T-helper 2 cell treated with Interferon-gamma antibody and Interleukin-4, amounts not matched to agents 5 μg/mL and 100 μg/mL, for 36 hours (primary cell): ENCODE data around the gene PRDM10.
"Not testable (repeated sequence)": the region's sequence is repeated elsewhere in the genome, so short reads cannot be mapped to it uniquely, and the experiment has no call there.

Experiments used
- DNase-seq: peaks from one replicate; pipeline ENCODE4 v3.0.0; 2021; ENCODE audit warnings: low spot score
- H3K27ac Mint-ChIP-seq: one replicate; pipeline ENCODE4 v1.8.0; 2021; ENCODE audit warnings: mild to moderate bottlenecking, mixed read lengths
- H3K27me3 Mint-ChIP-seq: one replicate; pipeline ENCODE4 v1.8.0; 2021; ENCODE audit warnings: low read depth, mixed read lengths
- H3K36me3 Mint-ChIP-seq: one replicate; pipeline ENCODE4 v1.8.0; 2021; ENCODE audit warnings: low read depth, mixed read lengths
- H3K4me1 Mint-ChIP-seq: one replicate; pipeline ENCODE4 v1.8.0; 2021; ENCODE audit warnings: low read depth, mixed read lengths
- H3K4me3 Mint-ChIP-seq: one replicate; pipeline ENCODE4 v1.8.0; 2022; ENCODE audit warnings: mild to moderate bottlenecking, moderate library complexity, mixed read lengths
- H3K9me3 Mint-ChIP-seq: one replicate; pipeline ENCODE4 v1.8.0; 2021; ENCODE audit warnings: mixed read lengths

Gene PRDM10

DNA sequence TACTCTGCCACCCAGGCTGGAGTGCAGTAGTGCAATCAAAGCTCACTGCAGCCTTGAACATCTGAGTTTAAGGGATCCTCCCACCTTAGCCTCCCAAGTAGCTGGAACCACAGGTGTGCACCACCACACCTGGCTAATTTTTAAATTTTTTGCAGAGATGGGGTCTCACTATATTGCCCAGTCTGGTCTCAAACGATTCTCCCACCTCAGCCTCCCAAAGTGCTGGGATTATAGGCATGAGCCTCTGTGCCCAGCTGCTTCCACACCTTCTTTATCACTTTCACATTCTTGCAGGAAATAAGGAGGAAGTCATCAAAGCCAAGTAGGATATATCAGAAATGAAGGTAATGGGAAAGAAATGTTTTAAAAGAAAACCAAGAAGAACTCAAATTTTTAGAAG, 47.9 kb downstream of the PRDM10 start:
- not testable (repeated sequence) for DNase-seq, H3K9me3 Mint-ChIP-seq, H3K4me1 Mint-ChIP-seq, H3K27me3 Mint-ChIP-seq, H3K27ac Mint-ChIP-seq, H3K4me3 Mint-ChIP-seq
- H3K36me3 Mint-ChIP-seq, result peaks cover 13% of the 10 kb centered on the region

DNA sequence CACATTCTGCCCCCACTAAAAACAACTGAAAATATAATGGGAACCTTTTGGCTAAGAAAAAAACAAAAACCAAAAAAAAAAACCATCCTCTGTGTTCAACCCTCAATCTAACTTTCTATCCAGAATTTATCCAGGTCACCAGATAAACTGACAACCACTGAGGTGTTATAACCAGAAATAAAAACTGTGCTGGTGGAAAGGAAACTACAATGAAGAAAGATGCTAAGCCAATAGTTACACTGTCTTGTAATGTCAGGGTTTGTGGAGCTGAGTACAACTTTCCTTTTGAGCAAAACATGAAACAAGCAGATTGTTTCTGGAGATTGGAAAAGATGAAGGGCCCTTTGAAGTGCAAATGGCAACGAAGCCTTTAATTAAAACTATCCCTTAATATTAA, 50.8 kb downstream of the PRDM10 start:
- no peak overlapping the region for H3K27ac Mint-ChIP-seq

DNA sequence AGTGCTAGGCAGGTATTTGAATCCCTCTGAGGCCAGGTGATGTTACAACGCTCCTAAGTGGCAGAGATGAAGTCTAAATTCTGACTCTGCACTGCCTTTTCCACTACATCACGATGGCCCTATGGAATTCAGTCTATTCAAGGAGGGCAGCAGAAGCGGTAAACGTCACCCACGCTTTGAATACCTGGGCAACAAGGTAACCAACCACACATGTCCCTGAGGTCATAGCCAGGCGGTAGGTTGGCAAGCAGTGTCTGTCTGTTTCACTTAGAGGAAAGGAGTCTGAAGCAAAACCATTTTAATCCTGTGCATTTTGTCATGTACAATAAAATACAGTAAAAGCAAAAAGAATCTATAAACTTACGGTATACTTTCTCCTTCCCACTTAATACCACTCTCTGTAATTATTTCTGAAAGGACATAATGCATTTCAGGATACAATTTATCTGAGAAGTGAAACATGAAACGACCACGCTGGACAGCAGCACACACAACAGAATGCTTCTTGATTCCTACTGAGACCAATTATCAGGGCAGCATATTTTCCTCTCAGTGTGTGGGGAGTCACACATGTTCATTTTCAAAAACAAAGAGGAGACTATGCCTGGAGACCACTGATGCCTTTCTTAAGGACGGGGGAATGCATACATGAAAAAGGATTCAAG, 51.3 kb downstream of the PRDM10 start:
- no peak for DNase-seq

More for the DNA sequence above, 50.8 kb downstream of the PRDM10 start:
- Mint-ChIP-seq H3K4me3 (no peak overlapping the region), H3K9me3 (no peaks in the 10 kb centered on the region), H3K36me3 (peaks cover 2% of the 10 kb centered on the region), H3K4me1 (peaks cover 8% of the 10 kb centered on the region), H3K27me3 (no peaks in the 10 kb centered on the region)
- no peak for DNase-seq

DNA sequence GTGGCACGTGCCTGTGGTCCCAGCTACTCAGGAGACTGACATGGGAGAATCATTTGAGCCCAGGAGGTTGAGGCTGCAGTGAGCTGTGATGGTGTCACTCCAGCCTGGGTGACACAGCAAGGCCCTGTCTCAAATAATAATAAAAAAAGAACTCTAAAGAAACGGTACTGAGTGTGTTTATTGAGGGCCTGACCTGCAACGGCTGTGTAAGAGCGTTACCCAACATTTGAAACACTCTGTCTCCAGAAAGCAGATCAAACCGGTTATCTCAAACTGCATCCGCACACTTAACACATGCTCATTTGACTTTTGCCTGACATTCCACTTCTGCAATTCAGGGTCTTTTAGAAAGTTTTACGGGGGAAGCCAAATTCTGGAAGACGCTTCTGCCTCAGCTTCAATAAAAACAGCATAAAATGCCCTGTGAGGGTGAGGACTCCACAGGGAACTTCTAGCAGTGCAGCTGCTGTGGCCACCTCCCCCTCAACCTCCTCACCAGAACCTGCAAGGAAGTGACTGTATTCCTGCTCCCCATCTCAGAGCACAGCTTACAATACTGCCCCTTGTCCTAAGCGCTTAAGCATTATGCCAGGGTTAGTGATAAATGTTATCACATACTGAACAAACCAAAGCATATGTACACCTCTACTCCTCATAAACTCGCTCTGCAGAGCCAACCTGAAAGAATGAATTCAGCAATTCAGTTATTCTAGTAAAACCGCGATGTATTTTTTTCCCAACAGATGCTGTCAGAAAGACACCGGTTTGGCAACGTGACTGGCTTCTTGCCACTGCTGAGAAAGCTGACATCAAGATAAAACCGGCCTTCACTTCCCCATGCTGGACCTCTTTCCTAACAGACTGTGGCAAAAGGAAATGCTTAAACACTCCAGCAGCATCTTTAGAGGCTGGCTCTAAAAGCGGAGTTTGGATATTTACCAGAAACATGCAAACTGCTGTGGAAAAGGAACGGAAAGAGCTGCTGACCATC, 52.2 kb downstream of the PRDM10 start:
- no peak overlapping the region for H3K27ac Mint-ChIP-seq

More for the DNA sequence above, 51.3 kb downstream of the PRDM10 start:
- H3K4me3 Mint-ChIP-seq, result no peak overlapping the region
- H3K36me3 Mint-ChIP-seq, result peaks cover 2% of the 10 kb centered on the region
- no peak overlapping the region for H3K27ac Mint-ChIP-seq
- H3K27me3 Mint-ChIP-seq, result no peaks in the 10 kb centered on the region
- H3K4me1 Mint-ChIP-seq, result peaks cover 10% of the 10 kb centered on the region
- no peaks in the 10 kb centered on the region for H3K9me3 Mint-ChIP-seq

DNA sequence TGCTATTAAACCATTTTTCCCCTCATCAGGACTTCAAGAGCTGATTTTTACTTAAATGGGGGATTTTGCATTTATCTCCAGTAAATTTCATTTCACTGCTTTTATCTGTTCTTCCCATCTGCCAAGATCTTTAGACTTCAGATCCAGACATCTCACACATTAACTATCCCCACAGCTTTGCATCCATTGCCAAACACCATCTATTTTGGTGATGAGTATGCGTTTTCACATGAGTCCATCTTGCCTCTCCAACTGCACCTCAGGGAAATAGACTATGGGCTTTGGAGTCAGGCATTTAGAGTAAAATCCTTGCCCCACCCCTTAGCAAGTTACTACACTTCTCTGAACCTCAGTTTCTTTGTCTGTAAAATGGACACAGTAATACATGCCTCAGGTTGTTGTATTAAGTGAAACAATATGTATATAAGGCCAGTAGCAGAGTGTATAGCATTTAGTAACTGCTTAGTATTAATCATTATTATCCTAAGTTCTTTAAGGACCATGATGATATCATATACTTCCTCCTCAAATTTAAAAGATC, 53.6 kb downstream of the PRDM10 start:
- DNase-seq, result no peak
- H3K27ac Mint-ChIP-seq, result no peak overlapping the region
- peaks cover 2% of the 10 kb centered on the region for H3K36me3 Mint-ChIP-seq
- H3K4me1 Mint-ChIP-seq, result peaks cover 12% of the 10 kb centered on the region
- no peaks in the 10 kb centered on the region for H3K27me3 Mint-ChIP-seq
- no peak overlapping the region for H3K4me3 Mint-ChIP-seq
- H3K9me3 Mint-ChIP-seq, result no peaks in the 10 kb centered on the region

More for the DNA sequence above, 52.2 kb downstream of the PRDM10 start:
- Mint-ChIP-seq H3K36me3 (peaks cover 2% of the 10 kb centered on the region), H3K4me1 (peaks cover 12% of the 10 kb centered on the region), H3K4me3 (no peak overlapping the region), H3K27me3 (no peaks in the 10 kb centered on the region), H3K9me3 (no peaks in the 10 kb centered on the region)
- DNase-seq, result no peak

DNA sequence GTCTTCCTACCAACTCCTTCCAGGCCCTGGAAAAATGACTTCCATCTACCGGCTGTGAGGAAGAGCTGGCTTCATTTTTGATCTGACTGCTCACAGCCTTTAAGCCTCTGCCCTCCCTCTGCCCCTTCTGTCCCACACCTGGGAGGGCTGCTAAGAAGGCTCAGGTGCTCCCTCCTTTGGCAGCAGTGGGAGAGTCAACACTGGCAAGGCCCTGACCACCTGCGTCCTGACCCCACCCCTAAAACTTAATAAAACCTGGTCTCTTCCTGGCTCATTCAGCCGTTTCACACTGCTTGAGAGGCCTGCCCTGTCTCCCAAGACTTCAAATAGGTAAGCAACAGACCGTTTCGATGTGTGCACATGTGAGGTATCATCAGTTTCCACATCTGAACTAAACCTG, 55.2 kb downstream of the PRDM10 start:
- H3K4me1 Mint-ChIP-seq, result peaks cover 12% of the 10 kb centered on the region
- no peak for DNase-seq
- H3K27ac Mint-ChIP-seq, result no peak overlapping the region
- H3K36me3 Mint-ChIP-seq, result peaks cover 4% of the 10 kb centered on the region
- H3K27me3 Mint-ChIP-seq, result no peaks in the 10 kb centered on the region
- no peak overlapping the region for H3K4me3 Mint-ChIP-seq
- H3K9me3 Mint-ChIP-seq, result no peaks in the 10 kb centered on the region

DNA sequence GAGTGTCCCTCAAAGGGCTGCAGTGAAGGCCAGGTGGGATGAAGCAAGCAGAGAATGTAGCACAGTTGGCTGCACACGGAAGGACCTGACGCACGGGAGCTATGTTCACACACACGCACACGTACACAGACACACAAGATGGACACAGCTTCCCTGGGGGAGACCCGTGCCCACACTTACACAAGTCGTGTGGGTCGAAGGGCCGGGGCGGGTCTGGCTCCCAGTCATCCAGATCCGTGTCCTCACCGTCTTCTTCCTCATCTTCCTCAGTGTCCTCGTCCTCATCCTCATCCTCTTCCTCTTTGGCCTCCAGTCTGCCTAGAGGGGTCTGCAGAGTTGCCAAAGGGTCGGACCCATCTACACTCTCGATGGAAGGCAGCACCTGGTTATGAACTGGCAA, 55.7 kb downstream of the PRDM10 start:
- H3K4me3 Mint-ChIP-seq, result no peak overlapping the region
- H3K4me1 Mint-ChIP-seq, result peaks cover 12% of the 10 kb centered on the region
- H3K27ac Mint-ChIP-seq, result no peak overlapping the region
- no peaks in the 10 kb centered on the region for H3K9me3 Mint-ChIP-seq
- H3K27me3 Mint-ChIP-seq, result no peaks in the 10 kb centered on the region
- DNase-seq, result no peak
- peaks cover 7% of the 10 kb centered on the region for H3K36me3 Mint-ChIP-seq

DNA sequence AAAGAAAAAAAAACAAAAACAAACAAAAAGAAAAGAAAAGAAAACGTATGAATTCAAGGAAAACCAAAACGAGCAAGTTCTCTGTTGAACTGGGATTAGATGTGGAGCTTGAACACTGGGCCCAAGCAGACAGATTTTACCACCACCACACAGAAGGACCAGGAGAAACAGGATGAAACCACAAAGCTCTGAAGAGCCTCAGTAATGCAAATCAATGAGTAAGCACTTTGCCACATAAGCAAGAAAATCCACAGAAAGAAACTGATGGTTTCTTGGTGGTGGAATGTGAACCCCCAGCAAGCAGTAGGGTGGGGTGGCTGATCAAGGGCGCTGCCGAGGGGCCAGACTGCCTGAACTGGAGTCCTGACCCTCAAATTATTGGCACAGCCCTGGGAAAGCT, 56.4 kb downstream of the PRDM10 start:
- Mint-ChIP-seq H3K4me1 (peaks cover 12% of the 10 kb centered on the region), H3K4me3 (no peak overlapping the region), H3K27me3 (no peaks in the 10 kb centered on the region), H3K9me3 (no peaks in the 10 kb centered on the region), H3K27ac (no peak overlapping the region), H3K36me3 (peaks cover 7% of the 10 kb centered on the region)
- DNase-seq, result no peak

DNA sequence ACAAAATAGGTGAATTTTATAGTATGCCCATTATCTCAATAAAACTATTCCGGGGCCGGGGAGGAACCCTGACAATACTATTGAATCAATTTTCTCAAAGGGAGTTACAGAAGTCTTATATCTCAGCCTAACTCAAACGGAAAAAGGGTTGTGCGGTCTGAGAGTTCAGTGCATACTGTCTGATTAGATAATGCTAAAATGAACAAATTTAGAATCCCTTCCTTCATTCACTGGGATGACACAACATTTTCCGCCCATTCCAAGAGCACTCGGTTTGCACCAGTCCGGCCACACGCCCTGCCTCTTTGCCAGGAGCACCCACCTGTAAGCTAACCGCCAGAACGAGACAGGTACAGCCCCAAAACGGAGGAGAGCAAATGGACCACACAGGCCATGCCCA, 57.3 kb downstream of the PRDM10 start:
- peaks cover 7% of the 10 kb centered on the region for H3K4me1 Mint-ChIP-seq
- no peaks in the 10 kb centered on the region for H3K9me3 Mint-ChIP-seq
- H3K4me3 Mint-ChIP-seq, result no peak overlapping the region
- H3K27ac Mint-ChIP-seq, result no peak overlapping the region
- no peak for DNase-seq
- peaks cover 7% of the 10 kb centered on the region for H3K36me3 Mint-ChIP-seq
- no peaks in the 10 kb centered on the region for H3K27me3 Mint-ChIP-seq

DNA sequence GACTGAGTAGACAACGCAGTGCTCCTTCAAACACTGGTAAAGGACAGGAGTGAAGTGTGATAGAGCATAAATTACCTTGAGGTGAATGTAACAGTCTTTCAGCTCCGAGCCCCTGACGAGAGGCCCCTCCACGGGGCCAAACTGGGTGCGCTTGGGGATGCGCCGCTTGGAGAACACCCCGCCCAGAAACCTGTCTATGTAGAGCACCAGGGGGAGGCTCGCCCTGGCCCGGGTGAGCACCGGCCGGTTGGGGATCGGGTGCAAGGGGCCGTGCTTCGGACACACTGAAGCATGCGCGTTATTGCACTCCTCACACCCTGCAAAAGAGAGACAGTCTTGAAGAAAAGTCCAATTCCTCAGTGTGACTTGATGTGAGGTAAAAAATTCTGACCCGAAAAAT, 57.9 kb downstream of the PRDM10 start:
- H3K27me3 Mint-ChIP-seq, result no peaks in the 10 kb centered on the region
- H3K9me3 Mint-ChIP-seq, result no peaks in the 10 kb centered on the region
- peaks cover 7% of the 10 kb centered on the region for H3K4me1 Mint-ChIP-seq
- peaks cover 7% of the 10 kb centered on the region for H3K36me3 Mint-ChIP-seq
- no peak overlapping the region for H3K27ac Mint-ChIP-seq
- no peak overlapping the region for H3K4me3 Mint-ChIP-seq
- DNase-seq, result no peak

DNA sequence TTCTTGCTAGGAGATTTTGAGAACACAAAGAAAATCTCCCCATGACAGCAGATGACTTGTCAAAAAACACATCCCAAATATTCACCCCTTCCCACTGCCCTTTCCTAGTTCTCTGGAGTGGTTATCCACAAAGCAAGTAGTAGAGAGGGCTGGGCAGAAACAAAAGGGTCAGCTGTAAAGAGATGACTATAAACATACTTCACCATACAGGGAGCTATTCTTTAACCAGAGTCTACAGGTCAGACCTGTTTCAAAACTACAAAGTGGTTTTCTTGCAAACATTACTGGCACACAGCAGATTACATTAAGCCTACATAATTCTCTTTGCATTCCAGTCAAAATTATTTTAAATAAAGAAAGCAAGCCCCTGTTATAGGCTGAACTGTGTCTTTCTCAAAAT, 59.6 kb downstream of the PRDM10 start:
- no peak overlapping the region for H3K27ac Mint-ChIP-seq
- DNase-seq, result no peak
- peaks cover 4% of the 10 kb centered on the region for H3K4me1 Mint-ChIP-seq
- no peak overlapping the region for H3K4me3 Mint-ChIP-seq
- peaks cover 7% of the 10 kb centered on the region for H3K36me3 Mint-ChIP-seq
- no peaks in the 10 kb centered on the region for H3K27me3 Mint-ChIP-seq
- no peaks in the 10 kb centered on the region for H3K9me3 Mint-ChIP-seq

DNA sequence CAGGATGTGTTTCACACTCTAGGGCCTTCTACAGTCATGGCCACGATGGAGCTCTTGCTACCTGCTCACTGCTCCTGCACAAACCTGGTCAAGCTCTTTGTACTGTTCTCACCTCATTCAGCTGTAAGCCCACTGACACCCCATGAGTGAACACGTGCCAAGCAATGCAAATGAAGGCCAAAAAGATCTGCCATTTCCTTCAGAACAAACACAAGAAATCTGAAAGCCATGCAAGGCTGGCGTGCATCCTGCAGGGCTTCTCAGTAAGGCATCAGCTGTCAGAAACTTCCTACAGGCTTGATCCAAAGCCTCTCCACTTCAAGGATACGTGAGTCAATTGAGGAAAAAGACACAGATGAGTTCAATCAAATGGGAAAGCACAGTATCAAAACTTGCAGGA, 63.1 kb downstream of the PRDM10 start:
- Mint-ChIP-seq H3K27ac (no peak overlapping the region), H3K9me3 (no peaks in the 10 kb centered on the region), H3K4me3 (no peak overlapping the region), H3K4me1 (no peaks in the 10 kb centered on the region), H3K27me3 (no peaks in the 10 kb centered on the region), H3K36me3 (peaks cover 7% of the 10 kb centered on the region)
- no peak for DNase-seq

DNA sequence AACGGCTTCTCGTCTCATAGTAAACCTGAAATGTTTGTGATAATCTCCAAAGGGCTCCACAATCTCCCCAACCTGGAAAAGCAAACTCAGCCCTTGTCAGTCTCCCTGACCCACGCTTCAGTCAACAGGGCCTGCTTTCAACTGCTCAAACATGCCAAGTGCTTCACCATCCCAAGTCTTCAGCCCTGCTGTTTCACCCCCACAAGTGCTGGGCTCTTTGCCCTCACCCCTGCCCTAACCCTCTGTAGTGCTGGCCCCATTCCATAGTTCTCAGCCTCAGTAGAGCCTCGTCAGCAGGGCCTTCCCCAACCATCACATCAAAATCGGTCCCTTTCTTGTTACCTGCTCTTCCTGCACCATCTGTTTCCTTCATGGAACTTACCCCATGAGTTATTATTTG, 63.9 kb downstream of the PRDM10 start:
- no peaks in the 10 kb centered on the region for H3K27me3 Mint-ChIP-seq
- no peak for DNase-seq
- H3K36me3 Mint-ChIP-seq, result peaks cover 6% of the 10 kb centered on the region
- no peaks in the 10 kb centered on the region for H3K9me3 Mint-ChIP-seq
- no peak overlapping the region for H3K27ac Mint-ChIP-seq
- H3K4me3 Mint-ChIP-seq, result no peak overlapping the region
- no peaks in the 10 kb centered on the region for H3K4me1 Mint-ChIP-seq

DNA sequence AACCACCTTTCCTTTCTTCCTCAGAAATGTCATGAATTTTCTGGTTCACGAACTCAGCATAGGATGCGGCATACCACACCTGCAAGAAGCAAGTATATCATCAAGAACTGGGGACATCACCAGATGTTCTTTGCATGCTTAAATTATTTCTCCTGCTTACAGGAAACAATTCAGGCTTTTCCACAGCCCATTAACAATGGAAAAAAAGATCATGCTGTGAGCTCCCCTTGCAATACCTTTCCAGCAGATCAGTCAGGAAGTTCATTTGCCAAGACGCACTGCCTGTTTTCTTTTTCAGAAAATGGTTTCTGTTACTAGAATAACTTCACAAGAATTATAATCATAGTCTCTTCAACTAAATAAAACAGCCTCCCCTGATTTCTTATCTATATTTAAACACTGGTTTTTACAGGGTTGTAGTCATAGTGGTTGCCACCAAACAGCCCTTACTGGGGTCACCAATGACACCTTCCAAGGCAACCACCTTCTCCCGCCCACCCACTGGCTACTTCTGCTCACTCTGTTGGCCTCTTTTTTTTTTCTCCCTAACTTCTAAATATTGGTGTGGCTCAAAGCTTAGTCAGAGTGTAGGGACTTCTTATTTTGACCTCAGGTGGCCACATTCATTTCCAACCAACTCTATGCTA, 64.9 kb downstream of the PRDM10 start:
- Mint-ChIP-seq H3K27ac (no peak overlapping the region), H3K4me3 (no peak overlapping the region), H3K27me3 (no peaks in the 10 kb centered on the region), H3K4me1 (no peaks in the 10 kb centered on the region), H3K9me3 (no peaks in the 10 kb centered on the region), H3K36me3 (peaks cover 6% of the 10 kb centered on the region)
- DNase-seq, result no peak
